HG02642 (cell line): ENCODE data around the gene MAMLD1.

Source experiments
- ATAC-seq: cut with Tn5 transposase; IDR thresholded peaks from one replicate; pipeline ENCODE4 v1.9.1; 2021; ENCODE audit warnings: mild to moderate bottlenecking; ENCODE audit not compliant: unreplicated experiment, poor library complexity

Gene MAMLD1

DNA sequence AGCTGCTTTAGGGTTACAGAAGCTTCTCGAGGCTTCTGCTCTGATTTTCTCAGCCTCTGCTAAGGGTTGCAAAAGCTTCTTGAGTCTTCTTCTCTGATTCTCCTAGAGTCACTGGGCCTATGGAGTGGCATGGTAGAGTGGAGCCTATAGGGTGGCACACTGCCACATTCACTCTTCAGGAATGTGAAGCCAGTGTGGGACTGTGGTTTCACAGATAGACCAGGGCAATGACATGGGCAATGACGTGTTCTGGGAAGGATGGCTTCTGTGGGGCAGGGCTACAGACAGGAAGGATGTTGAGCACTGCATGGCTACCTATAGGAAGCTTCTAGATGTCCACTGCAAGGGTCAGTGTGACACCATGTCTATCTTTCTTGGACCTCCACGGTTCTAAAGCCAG, 11.0 kb upstream of the MAMLD1 start:
- ATAC-seq, result no peak

DNA sequence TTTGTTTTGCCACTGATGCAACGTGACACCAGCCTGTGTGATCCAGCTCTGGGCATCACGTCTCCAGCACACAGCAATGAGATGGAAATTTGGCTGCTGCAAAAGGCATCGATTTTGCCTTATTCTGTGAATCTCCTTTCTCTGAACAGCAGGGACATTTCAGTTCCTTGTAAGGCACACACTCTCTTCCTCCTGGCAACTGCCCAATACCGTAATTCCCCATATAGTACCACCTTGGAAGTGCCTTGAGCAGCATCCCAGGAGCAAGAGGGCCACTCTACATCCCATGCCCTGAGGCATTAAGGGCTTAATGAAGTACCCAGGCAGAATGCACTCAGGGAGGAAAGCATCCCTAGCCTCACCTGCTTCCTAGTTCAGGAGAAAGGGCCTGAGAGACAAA, 10.5 kb upstream of the MAMLD1 start:
- ATAC-seq, result no peak

DNA sequence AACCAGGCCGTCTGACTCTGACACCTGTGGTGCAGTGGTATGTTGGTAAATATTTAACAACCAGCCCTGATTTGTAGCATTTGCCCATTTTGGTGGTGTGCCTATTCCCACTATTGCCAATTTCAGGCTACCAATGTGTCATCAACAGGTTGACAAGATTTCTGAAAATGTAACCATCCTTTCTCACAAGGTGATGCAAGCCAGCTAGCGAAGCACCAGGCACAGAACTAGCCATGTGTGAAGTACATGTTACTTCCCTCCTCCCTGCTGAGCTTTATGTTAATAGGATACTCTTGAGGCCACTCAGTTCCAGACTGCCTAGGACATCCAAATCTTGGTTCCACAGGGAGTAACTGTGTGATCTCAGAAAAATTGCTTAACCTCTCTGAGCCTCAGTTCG, 7.2 kb upstream of the MAMLD1 start:
- no peak for ATAC-seq

DNA sequence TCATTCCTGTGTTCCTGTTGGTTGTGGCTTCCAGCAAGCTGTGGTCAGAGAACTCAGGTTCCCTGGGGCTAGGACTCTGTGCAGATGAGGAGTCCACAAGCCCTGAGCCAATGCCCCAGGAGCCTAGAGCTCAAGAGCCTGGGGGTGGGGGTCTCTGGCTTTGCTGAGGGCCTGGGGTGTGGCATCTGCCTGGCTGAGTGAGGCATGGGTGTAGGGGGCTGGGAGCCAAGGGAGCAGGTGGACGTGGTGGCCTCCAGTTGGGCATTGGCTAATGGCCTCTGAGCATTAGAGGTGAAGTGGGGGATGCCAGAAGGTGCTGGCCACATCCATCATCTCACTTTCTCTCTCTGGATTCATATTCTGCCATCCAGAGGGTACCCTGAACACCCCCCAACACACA, 5.3 kb upstream of the MAMLD1 start:
- no peak for ATAC-seq

DNA sequence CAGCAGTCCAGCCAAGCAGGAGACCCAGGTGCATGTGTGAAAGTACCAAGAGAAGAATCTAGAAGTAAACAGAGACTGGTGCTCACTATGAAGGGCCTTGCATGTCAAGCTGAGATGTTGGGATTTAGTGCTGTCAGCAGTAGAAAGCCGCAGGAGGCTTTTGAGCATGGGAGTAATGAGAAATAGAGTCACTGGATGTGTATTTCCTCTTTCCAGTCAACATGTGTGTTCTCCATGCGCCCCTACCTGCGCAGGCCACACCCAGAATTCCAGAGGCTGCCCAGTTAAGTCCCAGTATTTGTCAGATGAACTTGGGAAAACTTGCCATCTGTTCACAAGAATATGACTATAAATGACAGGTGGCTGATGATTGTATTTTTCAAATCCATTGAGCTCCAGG, 4.5 kb upstream of the MAMLD1 start:
- ATAC-seq, result no peak

DNA sequence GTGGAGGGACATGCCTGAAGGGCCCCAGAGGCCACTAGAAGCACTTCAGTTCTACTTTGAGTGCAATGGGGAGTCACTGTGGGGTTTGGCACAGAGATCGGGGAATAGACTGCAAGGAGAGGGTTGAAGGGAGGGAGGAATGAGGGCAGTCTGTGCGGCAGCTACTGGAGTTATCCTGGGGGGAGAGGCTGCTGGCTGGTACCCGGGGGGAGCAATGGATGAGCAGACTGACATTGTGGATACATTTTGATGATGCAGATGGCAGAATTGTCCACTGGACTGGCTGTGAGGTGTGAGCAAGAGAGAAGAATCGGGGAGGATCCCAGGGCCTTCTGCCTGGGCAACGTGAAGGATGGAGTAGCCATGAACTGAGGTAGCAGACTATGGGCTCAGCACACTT, 2.8 kb upstream of the MAMLD1 start:
- ATAC-seq, result no peak

DNA sequence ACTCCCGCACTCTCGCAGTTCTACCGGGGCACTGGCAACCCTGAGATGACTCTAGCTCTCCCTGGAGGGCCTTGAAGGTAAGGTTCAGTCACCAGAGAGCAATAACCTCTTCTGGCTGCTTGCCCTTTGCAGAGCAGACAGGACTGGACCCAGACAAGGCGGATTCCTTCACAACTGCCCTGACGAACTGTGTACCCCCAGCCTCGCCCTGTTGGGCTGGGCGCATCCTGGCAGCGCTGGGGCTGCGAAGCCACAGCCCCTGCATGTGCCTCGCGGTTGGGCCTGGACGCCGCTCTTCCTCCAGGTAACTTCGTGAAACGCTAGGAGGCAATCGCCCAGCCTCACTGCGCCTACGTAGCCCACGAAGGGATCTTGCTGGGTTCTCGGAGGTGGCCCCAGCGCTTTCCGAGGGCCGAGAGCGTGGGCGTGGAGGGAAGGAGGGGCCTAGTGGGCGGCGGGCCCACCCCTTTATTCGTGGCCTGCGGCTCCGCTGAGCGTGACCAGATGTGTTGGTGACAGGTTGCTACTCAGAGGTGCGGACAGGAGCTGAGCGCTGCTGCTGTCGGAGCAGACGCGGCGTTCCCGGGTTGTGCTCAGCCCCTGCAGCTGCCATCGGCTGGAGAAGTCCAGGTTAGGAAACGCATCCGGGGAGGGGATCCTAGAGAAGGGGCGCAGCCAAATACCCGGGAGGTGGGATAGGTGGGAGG, 1.9 kb upstream of the MAMLD1 start:
- no peak for ATAC-seq

DNA sequence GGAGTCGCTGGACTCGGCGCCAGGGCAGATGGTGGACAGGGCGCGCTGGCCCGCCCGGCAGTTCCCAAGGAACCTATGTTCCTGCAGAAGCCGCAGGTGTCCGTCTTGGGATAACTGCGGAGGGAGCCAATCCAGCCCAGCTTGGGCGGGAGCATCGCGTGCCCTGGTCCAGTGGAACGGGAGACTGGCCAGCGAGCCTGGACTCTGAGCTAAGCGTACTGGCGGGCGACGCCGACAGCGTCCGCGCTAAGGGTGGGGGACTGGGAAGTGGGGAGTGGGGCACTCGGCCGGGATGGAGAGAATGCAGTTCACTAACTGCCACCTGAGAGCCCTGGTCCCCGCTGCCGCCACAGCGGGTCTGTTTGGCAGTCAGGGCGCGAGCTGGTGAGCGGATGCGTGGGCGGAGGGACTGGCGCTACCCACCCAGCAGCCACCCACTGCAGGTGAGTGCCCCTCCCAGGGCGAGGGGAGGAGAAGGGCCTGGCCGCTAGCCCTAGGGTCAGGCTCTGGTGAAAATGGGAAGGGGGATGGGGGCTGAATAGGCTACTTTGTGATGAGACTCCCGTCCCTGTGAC, 1.3 kb upstream of the MAMLD1 start:
- no peak for ATAC-seq

DNA sequence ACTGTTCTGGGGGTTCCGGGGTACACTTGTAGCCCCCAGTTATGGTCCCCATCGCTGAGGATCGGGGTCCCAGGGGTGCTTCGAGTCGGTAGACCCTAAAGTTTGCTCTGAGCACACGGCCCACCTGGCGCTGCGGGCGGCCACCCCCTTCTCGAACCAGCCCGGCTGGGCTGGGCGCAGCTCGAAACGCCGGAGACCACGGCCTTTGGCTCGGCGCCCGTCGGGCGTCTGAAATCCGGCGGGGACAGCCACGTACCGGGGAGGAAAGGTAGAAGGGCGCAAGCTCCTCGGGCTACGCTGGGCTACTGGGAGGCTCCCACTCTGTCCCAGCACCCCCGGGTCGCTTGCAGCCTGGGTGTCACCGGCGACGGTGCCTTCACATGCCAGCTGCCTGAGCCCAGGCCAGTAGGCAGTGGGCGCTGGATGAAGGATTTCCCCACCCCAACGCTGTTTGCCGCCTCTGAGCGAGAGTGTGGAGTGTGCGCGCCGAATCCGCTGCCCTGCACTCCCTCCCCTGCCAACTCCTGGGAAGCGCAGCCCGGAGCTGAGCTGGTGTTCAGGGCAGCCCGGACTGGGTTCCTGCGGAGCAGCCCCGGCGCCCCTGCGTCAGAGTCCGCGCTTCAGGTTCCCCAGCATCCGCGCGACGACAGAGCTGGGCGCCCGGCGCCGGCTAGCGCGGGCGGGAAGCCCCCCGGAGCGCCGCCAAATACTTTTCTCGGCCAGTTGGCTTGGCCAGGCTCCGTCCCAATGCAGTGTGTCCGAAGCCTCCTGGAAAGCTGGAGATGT, 637 bp downstream of the MAMLD1 start:
- ATAC-seq, result no peak

DNA sequence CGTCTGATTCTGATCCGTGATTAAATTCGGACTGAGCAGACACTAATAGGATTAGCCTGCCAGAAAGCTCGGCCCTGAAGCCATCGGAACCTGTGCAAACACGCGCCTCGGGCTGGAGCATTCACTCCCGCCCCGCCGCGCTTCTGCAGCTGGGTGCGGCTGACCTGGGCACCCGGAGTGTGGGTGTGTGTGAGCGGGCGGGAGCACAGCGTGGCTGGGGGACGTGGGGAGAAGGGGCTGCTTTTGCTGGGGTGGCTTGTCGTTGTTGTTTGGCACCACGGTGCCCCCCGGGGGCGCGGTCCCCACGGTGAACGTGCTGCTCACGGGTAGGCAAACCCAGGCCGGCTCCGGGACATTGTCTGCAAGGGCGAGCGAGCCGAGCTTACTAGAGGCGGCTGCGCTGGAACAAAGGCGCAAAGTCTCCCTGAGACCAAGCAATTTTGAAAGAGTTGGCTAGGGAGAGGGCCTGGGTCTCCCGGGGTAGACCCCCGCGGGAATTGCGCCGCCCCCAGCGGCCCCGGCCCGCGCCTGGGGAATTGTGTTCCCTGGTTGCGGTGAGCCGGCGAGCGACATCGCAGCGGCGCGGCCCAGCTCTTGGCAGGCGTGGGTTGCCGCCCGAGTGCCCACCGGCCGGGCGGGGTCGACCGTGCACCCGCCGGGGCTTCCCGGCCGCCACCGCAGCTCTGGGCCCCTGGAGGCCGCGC, 1.4 kb downstream of the MAMLD1 start:
- no peak for ATAC-seq

DNA sequence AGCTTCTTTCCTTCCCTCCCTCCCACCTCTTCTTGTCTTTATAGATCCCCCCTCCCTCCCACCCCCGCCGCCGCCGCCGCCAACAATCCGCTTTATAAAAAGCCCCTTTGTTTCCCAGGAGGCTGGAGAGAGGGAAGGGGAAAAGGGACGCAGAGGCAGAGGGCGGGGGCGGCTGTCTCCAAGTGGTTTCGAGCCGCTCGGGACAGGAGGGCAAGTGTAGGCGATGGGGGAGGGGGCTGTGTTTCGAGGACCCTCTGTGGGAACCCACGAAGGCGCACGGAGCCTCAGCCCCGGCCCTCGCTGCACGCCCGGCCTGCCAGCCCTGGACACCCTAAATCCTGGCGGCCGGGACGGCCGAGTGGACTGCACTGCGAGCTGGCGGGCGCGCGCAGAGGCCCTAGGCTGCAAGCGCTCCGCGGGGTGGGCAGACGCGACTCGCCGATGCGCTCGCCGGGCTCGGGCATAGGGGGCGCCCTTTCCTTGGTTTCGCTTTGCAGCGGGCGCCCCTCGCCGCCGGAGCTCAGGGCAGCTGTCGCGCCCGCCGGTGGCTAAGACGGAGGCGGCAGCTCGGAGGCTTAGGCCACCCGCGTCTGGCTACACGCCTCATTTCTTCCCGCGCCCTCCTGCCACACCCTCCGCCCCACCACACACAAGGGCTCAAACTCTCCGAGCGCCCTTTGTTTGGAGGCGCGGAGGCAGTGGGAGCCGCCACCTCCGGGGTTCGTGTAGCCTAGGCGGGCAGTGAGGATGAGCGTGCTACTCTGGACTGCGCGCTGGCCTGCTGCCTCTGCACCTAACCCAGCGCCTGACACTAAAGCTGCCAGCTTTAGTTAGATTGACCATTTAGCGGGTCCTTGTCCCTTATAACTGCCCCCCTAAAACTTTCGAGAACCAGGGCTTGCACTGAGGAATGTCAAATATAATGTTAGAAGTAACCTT, 2.2 kb downstream of the MAMLD1 start:
- no peak for ATAC-seq

DNA sequence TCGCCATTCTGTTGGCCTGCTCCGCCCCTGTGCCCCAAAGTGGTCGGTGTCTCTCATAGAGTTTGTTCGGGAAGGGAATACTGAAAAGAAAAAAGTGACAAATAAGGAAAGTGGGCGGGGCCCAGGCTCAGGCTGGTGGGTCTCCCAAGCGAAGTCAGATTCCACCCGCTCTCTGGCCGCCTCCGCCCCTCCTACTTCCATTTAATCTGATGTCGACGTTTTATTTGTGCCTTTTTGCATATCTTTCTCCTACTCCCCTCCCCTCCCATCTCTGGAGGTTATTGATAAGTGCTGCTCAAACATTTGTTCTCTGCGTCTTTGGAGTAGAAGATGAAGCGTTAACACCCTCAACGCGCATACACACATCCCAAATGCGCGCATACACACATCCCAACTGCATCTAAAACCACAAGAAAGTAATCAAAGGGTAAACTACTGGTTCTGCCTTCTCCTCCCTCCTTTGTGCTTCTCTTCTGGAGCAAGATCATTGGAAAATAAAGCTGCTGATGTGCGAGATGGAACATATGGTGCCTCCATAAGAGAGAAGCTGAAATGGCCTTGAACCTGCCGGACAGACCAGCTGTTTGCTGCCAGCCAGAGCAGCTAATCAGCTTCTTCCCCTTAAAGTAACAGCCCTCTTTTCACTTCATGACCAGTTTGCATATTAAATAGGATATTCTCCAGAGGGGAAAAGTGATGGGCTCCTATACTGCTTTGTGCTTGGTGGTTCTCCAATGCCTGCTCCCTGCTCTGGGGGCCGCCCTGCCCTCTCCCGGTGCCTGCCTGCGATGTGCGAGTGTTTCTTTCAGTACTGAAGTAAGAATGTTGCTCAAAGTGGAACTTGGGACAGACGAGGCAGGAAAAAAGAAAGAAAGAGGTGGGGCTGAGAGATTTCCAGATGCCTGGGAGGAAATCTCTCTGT, 3.1 kb downstream of the MAMLD1 start:
- ATAC-seq, result no peak

DNA sequence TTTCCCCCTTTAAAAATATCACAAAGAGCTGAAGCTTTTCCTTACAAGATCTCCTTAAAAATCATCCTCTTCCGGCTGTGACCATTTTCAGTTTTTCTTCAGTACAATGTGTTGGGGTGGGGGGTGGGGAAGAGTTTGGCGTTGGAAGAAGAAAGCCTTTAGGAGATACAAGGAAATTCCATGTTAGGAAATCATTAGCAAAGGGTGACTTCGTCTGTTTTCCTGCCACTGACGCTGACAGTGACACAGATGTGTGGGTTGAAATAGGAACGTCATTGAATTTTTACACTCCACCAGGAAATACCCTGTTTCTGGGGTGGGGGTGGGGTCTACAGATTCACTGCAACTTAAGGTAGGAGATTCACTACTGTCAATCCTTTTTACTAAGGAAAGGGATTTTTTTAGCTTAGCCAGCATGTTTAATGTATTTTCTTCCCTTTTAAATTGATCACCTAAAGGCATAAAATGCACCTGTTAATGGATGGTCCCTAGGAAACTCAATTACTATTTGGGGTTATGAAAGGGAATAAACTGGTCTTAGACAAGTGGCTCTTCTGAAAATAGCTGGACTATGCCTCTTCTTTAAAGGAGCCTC, 3.9 kb downstream of the MAMLD1 start:
- no peak for ATAC-seq

DNA sequence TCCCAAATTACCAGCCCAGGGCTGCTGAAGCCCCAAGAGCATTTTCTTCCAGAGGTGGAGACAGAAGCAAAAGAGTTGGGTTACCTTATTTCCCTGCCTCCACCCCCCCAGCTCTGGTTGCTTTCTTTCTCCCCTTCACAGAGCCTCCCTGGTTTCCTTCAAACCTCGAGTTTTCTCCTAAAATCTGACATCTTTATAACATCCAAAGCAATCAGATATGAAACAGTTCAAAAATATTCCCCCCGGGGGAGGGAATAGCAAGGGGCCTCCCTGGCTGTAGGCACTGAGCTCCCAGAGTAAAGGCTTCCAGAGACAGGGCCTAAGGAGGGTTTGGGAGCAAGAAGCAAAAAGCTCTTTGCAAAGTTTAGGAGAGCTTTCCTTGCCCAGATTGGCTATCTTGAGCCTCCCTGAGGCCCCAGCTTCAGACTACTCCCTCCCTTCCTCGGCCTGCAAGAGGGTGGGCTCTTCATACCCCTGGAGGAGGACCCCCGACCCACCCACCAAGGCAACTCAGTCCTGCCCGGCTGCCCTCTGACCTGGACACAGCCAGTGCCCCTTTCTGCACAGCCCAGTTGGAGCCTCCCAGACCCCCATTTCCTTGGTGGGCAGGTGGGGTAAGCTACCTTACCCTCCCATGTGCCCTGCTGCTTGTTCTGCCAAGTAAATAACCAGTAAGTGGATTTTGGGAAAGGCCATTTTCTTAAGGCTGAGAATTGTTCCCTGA, 7.6 kb downstream of the MAMLD1 start:
- no peak for ATAC-seq

DNA sequence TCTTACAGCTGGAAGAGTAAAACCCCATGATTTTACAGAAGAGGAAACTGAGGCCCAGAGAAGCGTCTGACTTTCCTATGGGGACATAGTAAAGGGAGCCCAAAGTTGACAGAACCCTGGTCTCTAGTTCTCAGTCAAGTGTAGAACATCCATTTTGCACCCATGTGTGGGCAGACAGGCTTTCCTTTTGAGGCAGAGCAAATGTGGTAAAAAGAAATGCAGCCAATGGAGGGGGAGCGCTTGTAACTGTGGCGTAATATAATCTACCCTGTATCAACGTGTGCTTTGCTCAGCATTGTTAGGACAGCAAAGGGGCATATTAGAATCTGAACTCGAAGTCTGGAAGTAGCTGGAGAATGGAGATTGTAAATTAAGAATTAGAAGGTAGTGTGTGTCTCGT, 8.8 kb downstream of the MAMLD1 start:
- ATAC-seq, result no peak

DNA sequence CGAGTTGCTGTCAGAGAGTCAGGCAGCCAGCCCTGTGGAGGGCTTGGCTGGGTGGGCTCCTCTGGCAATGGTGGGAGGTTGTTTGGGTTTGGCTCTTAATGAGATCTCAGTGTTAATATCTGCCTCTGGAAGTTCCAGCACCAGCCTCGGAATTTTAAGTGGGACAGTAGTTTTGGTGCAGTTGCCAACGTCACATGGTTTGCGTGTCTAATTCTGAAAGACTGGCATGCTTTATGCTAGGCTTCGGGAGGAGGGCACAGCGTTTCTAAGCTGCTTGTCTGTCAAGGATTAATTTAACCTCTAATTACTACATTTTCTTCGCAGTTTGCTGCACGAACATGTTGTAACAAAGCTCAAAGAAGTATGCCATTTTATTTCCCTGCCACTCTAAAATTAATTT, 9.2 kb downstream of the MAMLD1 start:
- ATAC-seq, result no peak

DNA sequence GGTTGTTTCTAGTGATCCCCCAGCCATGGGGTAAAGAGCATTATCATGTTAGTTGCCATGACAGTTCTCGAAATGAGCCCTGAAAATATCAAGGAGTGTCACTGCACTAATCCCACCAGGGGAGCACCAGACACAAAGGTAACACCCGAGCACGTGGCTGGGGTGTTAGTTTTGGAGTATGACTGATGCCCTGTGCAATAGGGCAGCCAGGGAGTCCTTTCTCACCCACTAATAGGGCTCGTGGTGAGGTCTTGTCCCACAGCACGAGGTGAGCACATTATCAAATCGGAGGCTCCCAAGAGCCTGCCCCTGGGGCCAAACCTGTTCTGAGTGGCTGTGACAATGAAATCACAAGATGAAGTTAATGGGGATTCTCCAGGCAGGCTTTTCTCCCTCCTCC, 9.6 kb downstream of the MAMLD1 start:
- no peak for ATAC-seq

DNA sequence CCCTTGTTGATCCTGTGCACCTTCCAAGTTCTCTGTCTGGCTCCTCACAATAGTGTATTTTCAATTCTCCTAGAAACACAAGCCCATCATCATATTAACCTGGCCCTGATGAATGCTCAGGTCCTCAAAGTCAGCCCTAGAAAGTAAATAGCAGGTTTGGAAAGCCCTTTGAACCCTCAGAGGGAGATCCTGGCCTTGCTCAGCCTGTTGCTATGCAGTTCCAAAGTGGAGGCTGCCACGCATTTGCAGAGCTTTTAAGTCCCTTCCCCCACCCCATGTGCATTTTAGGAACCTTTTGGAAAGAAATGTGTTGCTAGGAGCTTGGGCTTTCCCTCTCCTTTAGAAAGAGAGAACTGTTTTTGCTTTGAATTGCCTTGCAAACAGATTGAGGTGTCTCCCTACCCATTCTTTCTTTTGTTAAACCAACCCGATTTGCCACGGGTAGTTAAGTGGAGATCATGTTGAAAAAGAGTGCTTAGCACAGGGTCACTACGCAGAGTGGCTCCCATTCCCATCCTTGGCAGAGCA, 12.2 kb downstream of the MAMLD1 start:
- ATAC-seq, result no peak
